HEK293 (cell line): ENCODE results near the gene ARHGEF28.

Source experiments
- CTCF ChIA-PET: fragments of 350-600 bp; formaldehyde crosslinking; extraction: SDS; loops from one replicate; lab custom pipeline; 2021; ENCODE audit warnings: antibody characterized with exemption; lab: Yijun Ruan, JAX
- POLR2A ChIA-PET: fragments of 300-600 bp; formaldehyde crosslinking; extraction: SDS; loops from one replicate; lab custom pipeline; 2020; ENCODE audit warnings: antibody characterized with exemption, inconsistent platforms; lab: Yijun Ruan, JAX
- H3K27ac ChIP-seq: fragments of 200-500 bp; sonication (Bioruptor generic); 2 replicates; pipeline ENCODE4 v1.5.1; 2014; ENCODE audit warnings: low read depth, low read length, control low read depth, inconsistent platforms; ENCODE audit errors: extremely low read depth
- H3K36me3 ChIP-seq, 2 experiments: fragments of 200-500 bp in 1 of 2; sonication (Bioruptor generic) in 1 of 2; 1 replicate in 1 of 2; 2 replicates in 1 of 2; pipeline ENCODE4 v1.5.1; 2014 to 2017; ENCODE audit warnings: inconsistent platforms in 2 of 2, low read length in 2 of 2; ENCODE audit not compliant: control insufficient read depth in 2 of 2, insufficient read depth in 1 of 2
- H3K4me1 ChIP-seq: fragments of 200-500 bp; sonication (Bioruptor generic); 2 replicates; pipeline ENCODE4 v1.5.1; 2014; ENCODE audit warnings: mild to moderate bottlenecking, low read length, inconsistent platforms; ENCODE audit not compliant: control insufficient read depth, insufficient read depth
- H3K4me3 ChIP-seq: 2 replicates; pipeline ENCODE4 v1.5.1; 2011; ENCODE audit warnings: low read depth, mild to moderate bottlenecking, control low read depth, low read length, moderate library complexity
- H3K9me3 ChIP-seq: fragments of 200-500 bp; sonication (Bioruptor generic); 2 replicates; pipeline ENCODE4 v1.5.1; 2014; ENCODE audit warnings: low read depth, low read length, inconsistent platforms; ENCODE audit not compliant: control insufficient read depth, insufficient read depth
- BCL11B ChIP-seq: fragments of 450-650 bp; formaldehyde crosslinking; IDR thresholded peaks from 2 replicates; pipeline ENCODE4 v1.5.1; 2016; ENCODE audit warnings: low read depth, missing biosample characterization, missing genetic modification characterization
- ELK4 ChIP-seq: IDR thresholded peaks from 2 replicates; pipeline ENCODE4 v1.6.1; 2011; ENCODE audit warnings: mild to moderate bottlenecking, low read depth, low read length, borderline replicate concordance
- GFI1B ChIP-seq: fragments of 450-650 bp; formaldehyde crosslinking; IDR thresholded peaks from 2 replicates; pipeline ENCODE4 v1.5.1; 2016; ENCODE audit warnings: missing biosample characterization, missing genetic modification characterization
- PRDM6 ChIP-seq: fragments of 450-650 bp; formaldehyde crosslinking; IDR thresholded peaks from 2 replicates; pipeline ENCODE4 v1.5.1; 2017; ENCODE audit warnings: missing biosample characterization, missing genetic modification characterization
- TRIM28 ChIP-seq: IDR thresholded peaks from 2 replicates; pipeline ENCODE4 v1.6.1; 2011; ENCODE audit warnings: low read length, control low read depth, borderline replicate concordance
- ZBTB11 ChIP-seq: fragments of 450-650 bp; formaldehyde crosslinking; conservative IDR thresholded peaks from 2 replicates; pipeline ENCODE4 v1.5.1; 2016; ENCODE audit warnings: low read depth, missing biosample characterization, missing genetic modification characterization
- ZBTB21 ChIP-seq: fragments of 450-650 bp; formaldehyde crosslinking; IDR thresholded peaks from 2 replicates; pipeline ENCODE4 v1.5.1; 2017; ENCODE audit warnings: missing biosample characterization, missing genetic modification characterization
- ZFP3 ChIP-seq: fragments of 450-650 bp; formaldehyde crosslinking; IDR thresholded peaks from 2 replicates; pipeline ENCODE4 v1.5.1; 2016; ENCODE audit warnings: low read depth, missing biosample characterization, missing genetic modification characterization
- ZFP69B ChIP-seq: fragments of 450-650 bp; formaldehyde crosslinking; IDR thresholded peaks from 2 replicates; pipeline ENCODE4 v1.5.1; 2016; ENCODE audit warnings: missing biosample characterization, missing genetic modification characterization
- ZIC2 ChIP-seq: fragments of 450-650 bp; formaldehyde crosslinking; IDR thresholded peaks from 2 replicates; pipeline ENCODE4 v1.5.1; 2016; ENCODE audit warnings: missing biosample characterization, missing genetic modification characterization
- ZNF10 ChIP-seq: fragments of 450-650 bp; formaldehyde crosslinking; IDR thresholded peaks from 2 replicates; pipeline ENCODE4 v1.5.1; 2017; ENCODE audit warnings: missing biosample characterization, missing genetic modification characterization
- ZNF114 ChIP-seq: fragments of 450-650 bp; formaldehyde crosslinking; IDR thresholded peaks from 2 replicates; pipeline ENCODE4 v1.5.0; 2017; ENCODE audit warnings: missing biosample characterization, missing genetic modification characterization
- ZNF157 ChIP-seq: fragments of 450-650 bp; formaldehyde crosslinking; IDR thresholded peaks from 2 replicates; pipeline ENCODE4 v1.5.1; 2016; ENCODE audit warnings: missing biosample characterization, missing genetic modification characterization
- ZNF24 ChIP-seq: fragments of 450-650 bp; formaldehyde crosslinking; IDR thresholded peaks from 2 replicates; pipeline ENCODE4 v1.5.1; 2016; ENCODE audit warnings: missing biosample characterization, missing genetic modification characterization
- ZNF302 ChIP-seq: fragments of 450-650 bp; formaldehyde crosslinking; IDR thresholded peaks from 2 replicates; pipeline ENCODE4 v1.5.1; 2016; ENCODE audit warnings: missing biosample characterization, missing genetic modification characterization, low read depth
- ZNF335 ChIP-seq: fragments of 450-650 bp; formaldehyde crosslinking; conservative IDR thresholded peaks from 2 replicates; pipeline ENCODE4 v1.5.1; 2016; ENCODE audit warnings: missing biosample characterization, missing genetic modification characterization
- ZNF394 ChIP-seq: fragments of 450-650 bp; formaldehyde crosslinking; IDR thresholded peaks from 2 replicates; pipeline ENCODE4 v1.5.1; 2016; ENCODE audit warnings: missing biosample characterization, missing genetic modification characterization, mild to moderate bottlenecking, moderate library complexity, borderline replicate concordance
- ZNF433 ChIP-seq: fragments of 450-650 bp; formaldehyde crosslinking; IDR thresholded peaks from 2 replicates; pipeline ENCODE4 v1.5.1; 2016; ENCODE audit warnings: missing biosample characterization, missing genetic modification characterization, low read depth
- ZNF501 ChIP-seq: fragments of 450-650 bp; formaldehyde crosslinking; IDR thresholded peaks from 2 replicates; pipeline ENCODE4 v1.5.1; 2016; ENCODE audit warnings: missing biosample characterization, missing genetic modification characterization
- ZNF514 ChIP-seq: fragments of 450-650 bp; formaldehyde crosslinking; IDR thresholded peaks from 2 replicates; pipeline ENCODE4 v1.5.1; 2016; ENCODE audit warnings: missing biosample characterization, missing genetic modification characterization
- ZNF571 ChIP-seq: fragments of 450-650 bp; formaldehyde crosslinking; IDR thresholded peaks from 2 replicates; pipeline ENCODE4 v1.5.0; 2017; ENCODE audit warnings: missing biosample characterization, missing genetic modification characterization
- ZNF621 ChIP-seq: fragments of 450-650 bp; formaldehyde crosslinking; IDR thresholded peaks from 2 replicates; pipeline ENCODE4 v1.5.1; 2017; ENCODE audit warnings: missing biosample characterization, missing genetic modification characterization
- ZNF654 ChIP-seq: fragments of 450-650 bp; formaldehyde crosslinking; IDR thresholded peaks from 2 replicates; pipeline ENCODE4 v1.5.1; 2016; ENCODE audit warnings: low read depth, missing biosample characterization, missing genetic modification characterization
- ZNF768 ChIP-seq: fragments of 450-650 bp; formaldehyde crosslinking; IDR thresholded peaks from 2 replicates; pipeline ENCODE4 v1.5.1; 2018; ENCODE audit warnings: missing biosample characterization, mild to moderate bottlenecking, missing genetic modification characterization
- ZNF785 ChIP-seq: fragments of 450-650 bp; formaldehyde crosslinking; IDR thresholded peaks from 2 replicates; pipeline ENCODE4 v1.5.1; 2016; ENCODE audit warnings: missing biosample characterization, missing genetic modification characterization
- ZNF830 ChIP-seq: fragments of 450-650 bp; IDR thresholded peaks from 2 replicates; pipeline ENCODE4 v1.5.0; 2018; ENCODE audit warnings: missing biosample characterization, missing genetic modification characterization, low read depth, mild to moderate bottlenecking, moderate library complexity
- TF ChIP-seq, protein P1 (sequence below): fragments of 450-650 bp; formaldehyde crosslinking; IDR thresholded peaks from 2 replicates; pipeline ENCODE4 v1.5.1; 2016; ENCODE audit warnings: missing biosample characterization, missing genetic modification characterization

ARHGEF28 gene

GRCh38 chr5:73661753-73662152 lies 35.8 kb downstream of the ARHGEF28 start:
- Histone ChIP-seq H3K27ac (no peak overlapping the region), H3K4me1 (no peaks in the 10 kb centered on the region), H3K36me3 (no peaks in the 10 kb centered on the region), H3K9me3 (no peaks in the 10 kb centered on the region), H3K4me3 (no peak overlapping the region)
- CTCF ChIA-PET = interaction anchor here (0.7 to 0.9 kb wide), 2 partner anchors 33 to 154 kb away, joined by 3 read pairs; no protein-coding TSS in a partner anchor
- TF ChIP-seq ZNF157 (tag by site-specific recombination) = no peak
- TF ChIP-seq GFI1B = no peak
- no peak for TF ChIP-seq ZNF114 (tag by site-specific recombination)
- no peak for TF ChIP-seq ZNF830 (tag by site-specific recombination)
- no peak for TF ChIP-seq ZNF302
- TF ChIP-seq ZIC2 = no peak
- no peak for TF ChIP-seq ZNF433 (tag by site-specific recombination)
- TF ChIP-seq TRIM28 = no peak
- TF ChIP-seq ZBTB21 (tag by site-specific recombination) = no peak
- POLR2A ChIA-PET = no interaction called here

- no peak for TF ChIP-seq ZNF621 (tag by site-specific recombination)
- no peak for TF ChIP-seq BCL11B
- TF ChIP-seq ZNF24 (tag by site-specific recombination) = no peak
- TF ChIP-seq ZBTB11 (tag by site-specific recombination) = no peak
- TF ChIP-seq ZNF335 (tag by site-specific recombination) = no peak
- TF ChIP-seq ELK4 = no peak
- TF ChIP-seq ZNF571 (tag by site-specific recombination) = no peak
- TF ChIP-seq ZNF654 (tag by site-specific recombination) = no peak
- TF ChIP-seq ZNF768 (tag by site-specific recombination) = no peak
- no peak for TF ChIP-seq ZNF514 (tag by site-specific recombination)
- no peak for TF ChIP-seq ZFP3
- TF ChIP-seq, protein P1, sequence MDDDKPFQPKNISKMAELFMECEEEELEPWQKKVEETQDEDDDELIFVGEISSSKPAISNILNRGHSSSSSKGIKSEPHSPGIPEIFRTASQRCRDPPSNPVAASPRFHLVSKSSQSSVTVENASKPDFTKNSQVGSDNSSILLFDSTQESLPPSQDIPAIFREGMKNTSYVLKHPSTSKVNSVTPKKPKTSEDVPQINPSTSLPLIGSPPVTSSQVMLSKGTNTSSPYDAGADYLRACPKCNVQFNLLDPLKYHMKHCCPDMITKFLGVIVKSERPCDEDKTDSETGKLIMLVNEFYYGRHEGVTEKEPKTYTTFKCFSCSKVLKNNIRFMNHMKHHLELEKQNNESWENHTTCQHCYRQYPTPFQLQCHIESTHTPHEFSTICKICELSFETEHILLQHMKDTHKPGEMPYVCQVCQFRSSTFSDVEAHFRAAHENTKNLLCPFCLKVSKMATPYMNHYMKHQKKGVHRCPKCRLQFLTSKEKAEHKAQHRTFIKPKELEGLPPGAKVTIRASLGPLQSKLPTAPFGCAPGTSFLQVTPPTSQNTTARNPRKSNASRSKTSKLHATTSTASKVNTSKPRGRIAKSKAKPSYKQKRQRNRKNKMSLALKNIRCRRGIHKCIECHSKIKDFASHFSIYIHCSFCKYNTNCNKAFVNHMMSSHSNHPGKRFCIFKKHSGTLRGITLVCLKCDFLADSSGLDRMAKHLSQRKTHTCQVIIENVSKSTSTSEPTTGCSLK = no peak
- no peak for TF ChIP-seq ZNF10 (tag by site-specific recombination)
- TF ChIP-seq ZNF501 (tag by site-specific recombination) = no peak
- no peak for TF ChIP-seq ZNF785
- TF ChIP-seq ZFP69B (tag by site-specific recombination) = no peak
- TF ChIP-seq ZNF394 (tag by site-specific recombination) = no peak
- no peak for TF ChIP-seq PRDM6 (tag by site-specific recombination)
- H3K4me1 ChIP-seq = no peaks in the 10 kb centered on the region
- H3K9me3 ChIP-seq = no peaks in the 10 kb centered on the region
- ChIA-PET CTCF (interaction anchor here (1.6 to 1.8 kb wide), 2 partner anchors 30 to 71 kb away, joined by 4 to 6 read pairs; no protein-coding TSS in a partner anchor), POLR2A (no interaction called here)
- H3K4me3 ChIP-seq = no peak overlapping the region
- no peak overlapping the region for H3K27ac ChIP-seq
- H3K36me3 ChIP-seq = no peaks in the 10 kb centered on the region
These were observed 37.3 kb downstream of the ARHGEF28 start for GRCh38 chr5:73663161-73663859.
